HEK293 (cell line): Measurements from ENCODE around the gene SKAP1.

Source experiments
- CTCF ChIP-seq: fragments of 450-650 bp; formaldehyde crosslinking; IDR thresholded peaks from 2 replicates; pipeline ENCODE4 v1.5.1; 2016; ENCODE audit warnings: missing biosample characterization, missing genetic modification characterization
- ZNF10 ChIP-seq: fragments of 450-650 bp; formaldehyde crosslinking; IDR thresholded peaks from 2 replicates; pipeline ENCODE4 v1.5.1; 2017; ENCODE audit warnings: missing biosample characterization, missing genetic modification characterization
- ZNF175 ChIP-seq: fragments of 450-650 bp; formaldehyde crosslinking; IDR thresholded peaks from 2 replicates; pipeline ENCODE4 v1.5.1; 2016; ENCODE audit warnings: missing biosample characterization, missing genetic modification characterization
- ZNF449 ChIP-seq: fragments of 450-650 bp; formaldehyde crosslinking; IDR thresholded peaks from 2 replicates; pipeline ENCODE4 v1.5.1; 2017; ENCODE audit warnings: missing biosample characterization, mild to moderate bottlenecking, missing genetic modification characterization, moderate library complexity
- TF ChIP-seq, protein P1 (sequence below): fragments of 450-650 bp; formaldehyde crosslinking; IDR thresholded peaks from 2 replicates; pipeline ENCODE4 v1.5.1; 2016; ENCODE audit warnings: missing biosample characterization, missing genetic modification characterization

GRCh38 chr17:48285614-48286013, 144.4 kb downstream of the SKAP1 start:
- TF ChIP-seq ZNF449 (no peak), CTCF (tag by site-specific recombination) (no peak), ZNF10 (tag by site-specific recombination) (no peak), ZNF175 (tag by site-specific recombination) (no peak)
- TF ChIP-seq, protein P1, sequence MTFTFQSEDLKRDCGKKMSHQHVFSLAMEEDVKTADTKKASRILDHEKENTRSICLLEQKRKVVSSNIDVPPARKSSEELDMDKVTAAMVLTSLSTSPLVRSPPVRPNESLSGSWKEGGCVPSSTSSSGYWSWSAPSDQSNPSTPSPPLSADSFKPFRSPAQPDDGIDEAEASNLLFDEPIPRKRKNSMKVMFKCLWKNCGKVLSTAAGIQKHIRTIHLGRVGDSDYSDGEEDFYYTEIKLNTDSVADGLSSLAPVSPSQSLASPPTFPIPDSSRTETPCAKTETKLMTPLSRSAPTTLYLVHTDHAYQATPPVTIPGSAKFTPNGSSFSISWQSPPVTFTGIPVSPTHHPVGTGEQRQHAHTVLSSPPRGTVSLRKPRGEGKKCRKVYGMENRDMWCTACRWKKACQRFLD (tag by site-specific recombination) = no peak
